NOMO-1 treated with dmso at 0.1 percent for 144 hours (cell line): Measurements from ENCODE around the gene LDAF1.
"Not testable (repeated sequence)": the region's sequence is repeated elsewhere in the genome, so short reads cannot be mapped to it uniquely, and the experiment has no call there.

Experiments
- DNase-seq: peaks from one replicate; lab custom pipeline; 2025; ENCODE audit not compliant: unreplicated experiment; lab: John Stamatoyannopoulos, UW

The LDAF1 gene

DNA sequence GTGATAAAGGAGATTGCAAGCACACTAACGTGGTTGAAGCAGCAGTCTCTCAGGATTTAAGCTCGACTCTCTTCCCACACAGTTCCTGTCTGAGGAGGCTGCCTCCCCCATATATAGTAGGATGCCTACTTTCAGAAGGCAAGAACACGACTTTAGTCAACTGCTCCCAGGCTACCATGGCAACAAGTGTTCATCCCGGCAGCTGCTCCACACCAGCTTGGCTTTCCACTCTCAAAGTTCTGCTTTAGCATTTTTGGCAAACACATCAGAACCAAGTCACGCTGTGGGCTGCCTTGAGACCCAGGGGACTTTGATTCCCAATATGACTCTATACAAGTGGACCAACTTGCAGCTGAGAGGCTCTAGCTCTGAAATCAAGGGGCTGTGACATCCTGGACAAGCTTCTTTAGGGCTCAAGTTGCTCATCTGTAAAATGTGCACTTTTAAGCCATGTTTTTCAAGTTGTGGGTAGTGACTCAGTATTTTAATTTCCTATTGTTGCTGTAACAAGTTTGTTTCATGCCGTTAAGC, 36.4 kb downstream of the LDAF1 start:
- no peak for DNase-seq

DNA sequence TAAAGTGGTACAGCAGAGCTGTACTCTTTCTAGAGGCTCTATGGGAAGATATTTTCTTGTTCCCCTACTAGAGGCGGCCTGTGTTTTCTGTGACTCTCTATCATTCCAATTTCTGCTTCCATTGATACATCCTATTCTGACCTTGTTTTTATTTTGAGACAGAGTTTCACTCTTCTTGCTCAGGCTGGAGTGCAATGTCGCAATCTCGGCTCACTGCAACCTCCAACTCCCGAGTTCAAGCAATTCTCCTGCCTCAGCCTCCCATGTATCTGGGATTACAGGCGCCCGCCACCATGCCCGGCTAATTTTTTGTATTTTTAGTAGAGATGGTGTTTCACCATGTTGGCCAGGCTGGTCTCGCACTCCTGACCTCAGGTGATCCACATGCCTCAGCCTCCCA, 36.9 kb downstream of the LDAF1 start:
- DNase-seq = not testable (repeated sequence)

DNA sequence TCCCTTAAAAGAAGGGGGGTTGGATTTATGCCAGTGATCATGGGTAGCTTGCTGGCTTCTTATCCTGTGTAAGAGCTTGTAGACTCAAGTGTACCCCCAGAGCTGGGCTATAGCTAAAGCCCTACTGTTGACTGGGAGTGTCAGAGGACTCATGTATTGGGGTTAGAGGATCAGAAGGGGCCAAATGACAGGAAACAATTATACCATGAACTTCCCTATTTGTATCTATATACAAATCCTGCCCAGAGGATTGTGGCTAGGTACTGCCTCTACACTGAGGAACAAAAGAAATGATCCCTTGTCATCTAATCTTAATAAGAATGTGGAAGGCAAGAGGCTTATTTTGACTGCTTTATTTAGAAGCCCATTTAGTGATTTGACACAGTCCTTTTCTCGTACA, 38.6 kb downstream of the LDAF1 start:
- peak; percentile 54 for DNase-seq

DNA sequence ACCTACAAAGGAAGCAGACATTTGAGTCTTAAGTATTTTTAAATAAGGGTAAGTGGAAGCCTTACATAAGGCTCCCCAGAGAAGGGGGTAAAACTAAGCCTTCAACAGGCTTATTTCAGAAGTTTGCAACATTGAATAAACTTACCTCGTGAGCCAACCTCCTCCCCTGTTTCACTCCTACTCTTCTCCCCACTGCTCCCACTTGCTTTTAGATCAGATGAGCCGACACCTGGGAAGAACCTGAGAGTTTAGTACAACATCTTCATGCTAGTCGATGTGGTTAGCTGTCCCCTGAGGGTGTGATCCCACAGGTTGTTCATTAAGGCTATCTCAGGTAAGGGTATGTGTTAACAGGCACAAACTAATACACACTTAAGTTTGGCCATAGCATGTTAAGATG, 39.1 kb downstream of the LDAF1 start:
- no peak for DNase-seq

DNA sequence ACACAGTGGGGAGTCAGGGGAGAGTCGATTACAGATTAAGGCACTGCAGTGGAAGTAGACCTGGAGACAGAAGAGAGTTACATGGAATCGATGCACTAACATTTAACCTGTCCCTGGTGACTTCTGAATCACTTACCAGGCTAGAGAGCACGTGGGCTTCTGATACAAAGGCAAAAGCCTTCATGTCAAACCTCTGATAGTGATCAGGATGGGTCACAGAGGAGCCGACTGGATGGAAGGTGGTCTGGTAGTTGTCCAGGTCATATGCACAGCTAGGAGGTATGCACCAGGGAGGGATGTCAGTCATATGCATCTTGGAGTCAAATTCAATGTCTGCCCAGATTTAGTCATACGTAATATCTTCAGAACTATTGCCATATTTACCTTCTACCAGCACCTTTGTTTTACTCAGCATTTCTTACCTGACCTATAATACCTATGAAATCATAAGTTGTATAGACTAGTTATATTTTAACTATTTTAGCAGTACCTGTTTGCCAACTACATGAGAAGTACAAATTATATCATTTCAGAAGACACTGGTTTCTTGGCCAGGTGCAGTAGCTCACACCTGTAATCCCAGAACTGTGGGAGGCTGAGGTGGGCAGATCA, 41.2 kb downstream of the LDAF1 start:
- no peak for DNase-seq

DNA sequence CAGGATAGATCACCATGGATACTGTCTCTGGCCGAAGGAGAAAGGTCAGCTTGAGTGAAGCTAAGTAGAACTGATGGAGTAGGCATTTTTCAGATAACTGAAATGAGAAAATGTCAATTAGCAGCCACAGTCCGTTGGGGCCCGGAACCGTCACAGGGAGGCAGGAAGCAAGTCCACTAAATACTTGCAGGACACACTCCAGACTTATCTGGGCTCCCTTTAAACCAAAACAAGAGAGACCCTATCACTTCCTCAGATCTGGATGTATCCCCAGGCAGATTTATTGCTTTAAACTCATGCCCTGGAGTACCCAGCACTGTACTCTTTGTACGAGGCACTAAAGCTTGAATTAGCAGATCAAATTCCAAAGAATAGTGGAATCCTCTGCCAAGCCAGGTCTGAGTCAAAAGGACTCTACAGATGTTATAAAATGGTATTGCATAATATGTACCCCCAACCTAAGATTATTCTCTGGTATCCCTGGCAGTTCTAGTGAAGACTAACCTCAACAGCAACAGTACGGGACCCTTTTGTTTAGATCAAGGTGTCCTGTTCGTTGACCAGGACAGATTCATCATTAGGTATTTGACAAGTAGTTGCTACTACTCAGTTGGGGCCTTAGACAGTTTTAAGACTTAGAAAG, 44.8 kb downstream of the LDAF1 start:
- no peak for DNase-seq

DNA sequence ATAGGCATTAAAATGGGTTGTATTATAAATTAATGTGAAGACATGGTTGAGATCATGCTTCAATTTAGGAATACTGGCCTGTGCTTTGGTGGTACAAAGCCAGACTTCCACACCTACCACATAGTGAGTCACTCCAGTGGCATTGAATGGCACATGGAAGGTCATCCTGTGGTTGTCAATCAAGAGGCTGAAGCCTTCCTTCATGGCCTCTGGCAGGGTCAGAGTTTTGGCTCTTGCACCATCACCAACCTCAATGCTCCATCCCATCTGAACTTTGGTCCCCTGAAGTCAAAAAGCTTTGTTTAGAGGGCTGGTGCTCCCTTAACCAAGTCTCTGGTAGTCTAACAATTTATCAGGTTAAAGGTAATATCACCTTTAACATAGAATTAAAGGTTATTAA, 46.8 kb downstream of the LDAF1 start:
- no peak for DNase-seq

DNA sequence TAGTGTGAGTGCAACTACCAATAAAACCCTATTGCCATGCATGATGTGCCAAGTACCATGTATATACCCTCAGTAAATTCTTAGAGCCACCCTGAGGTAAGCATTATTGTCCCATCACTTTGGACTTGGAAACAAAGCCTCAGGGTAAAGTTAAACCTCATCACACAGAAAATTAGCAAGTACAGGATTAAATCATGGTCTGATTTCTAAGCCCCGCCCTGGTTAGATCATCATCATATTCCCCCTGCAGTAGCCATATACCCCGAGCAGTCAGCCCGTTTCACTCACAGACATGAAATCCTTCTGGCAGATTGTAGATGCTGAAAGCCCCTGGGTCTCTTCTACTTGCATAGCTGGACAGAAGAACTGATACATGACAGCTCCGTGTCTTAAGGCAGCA, 48.1 kb downstream of the LDAF1 start:
- DNase-seq = no peak

DNA sequence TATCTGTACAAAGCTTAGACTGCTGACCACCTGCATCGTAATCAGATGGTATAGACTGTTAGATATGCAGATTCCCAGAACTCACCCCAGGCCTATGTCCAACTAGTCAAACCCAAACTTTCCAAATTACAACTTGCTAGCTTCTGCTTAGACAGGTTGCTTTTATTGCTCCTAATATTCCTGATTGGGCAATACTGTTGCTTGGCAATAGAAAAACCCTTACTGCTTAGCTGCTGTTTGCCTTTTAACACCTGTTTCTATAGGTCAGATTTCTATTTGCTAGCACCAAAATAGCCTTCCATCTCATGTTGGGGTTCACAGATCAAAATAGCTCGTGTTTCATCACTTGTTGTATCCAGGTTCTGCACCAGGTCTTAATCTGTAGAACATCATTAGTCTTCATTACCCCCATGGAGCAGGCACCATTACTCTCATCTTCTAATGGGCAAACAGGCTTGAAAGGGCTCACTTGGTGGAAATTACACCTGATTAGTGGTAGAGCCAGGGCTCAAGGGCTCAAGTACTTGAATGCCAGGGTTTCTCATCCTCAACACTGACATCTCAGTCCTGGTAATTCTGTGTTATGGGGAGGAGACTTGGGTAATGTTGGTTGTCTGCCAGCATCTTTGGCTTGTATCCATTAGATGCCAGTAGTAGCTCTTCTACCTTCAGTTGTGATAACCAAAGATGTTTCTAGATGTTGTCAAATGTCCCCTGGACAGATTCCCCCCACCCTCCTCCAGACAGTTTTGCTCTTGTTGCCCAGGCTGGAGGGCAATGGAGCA, 50.2 kb downstream of the LDAF1 start:
- DNase-seq = no peak

DNA sequence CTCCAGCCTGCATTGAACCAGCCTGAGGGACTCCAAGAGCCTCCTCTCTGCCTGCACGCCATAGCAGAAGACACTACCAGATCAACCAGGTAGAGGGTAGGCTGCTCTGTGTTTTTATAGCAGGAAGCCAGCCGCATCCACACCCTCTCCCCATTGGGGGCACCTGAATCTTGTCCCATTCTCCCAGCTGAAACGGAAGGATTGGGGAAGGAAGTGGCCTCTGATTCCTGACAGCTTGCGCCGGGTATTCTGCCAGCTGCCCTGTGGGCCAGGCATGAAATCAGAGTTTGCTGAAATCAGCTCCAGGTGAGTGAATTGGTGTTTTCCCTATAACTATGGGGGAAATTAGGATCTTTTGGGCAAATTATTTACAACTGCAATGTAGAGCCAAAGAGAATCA, 53.0 kb downstream of the LDAF1 start, which contains the start of gene ZP2:
Gene ZP2 (minus strand): TSS at position 89 of the 400 bp plus-strand sequence. CDS start 27 bp downstream, at position 62.
- DNase-seq = no peak

DNA sequence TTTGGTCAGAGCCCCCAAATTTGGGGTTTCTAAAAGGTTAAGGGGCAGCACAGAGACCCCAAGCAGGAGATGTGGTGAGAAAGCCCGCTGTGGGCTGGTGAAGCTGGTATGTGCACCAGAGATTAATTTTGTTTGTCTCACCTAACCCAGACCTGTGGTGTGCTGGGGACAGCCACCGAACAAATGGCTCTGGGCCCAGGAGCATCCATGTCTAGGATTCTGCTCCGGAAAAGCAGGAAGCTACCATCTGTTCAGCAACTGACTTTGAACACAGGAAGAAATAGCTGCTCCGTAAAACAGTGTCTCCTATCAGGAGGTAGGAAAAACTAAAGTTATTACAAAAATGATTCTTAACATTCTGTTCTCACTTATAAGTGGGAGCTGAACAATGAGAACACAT, 55.6 kb downstream of the LDAF1 start:
- DNase-seq = no peak

DNA sequence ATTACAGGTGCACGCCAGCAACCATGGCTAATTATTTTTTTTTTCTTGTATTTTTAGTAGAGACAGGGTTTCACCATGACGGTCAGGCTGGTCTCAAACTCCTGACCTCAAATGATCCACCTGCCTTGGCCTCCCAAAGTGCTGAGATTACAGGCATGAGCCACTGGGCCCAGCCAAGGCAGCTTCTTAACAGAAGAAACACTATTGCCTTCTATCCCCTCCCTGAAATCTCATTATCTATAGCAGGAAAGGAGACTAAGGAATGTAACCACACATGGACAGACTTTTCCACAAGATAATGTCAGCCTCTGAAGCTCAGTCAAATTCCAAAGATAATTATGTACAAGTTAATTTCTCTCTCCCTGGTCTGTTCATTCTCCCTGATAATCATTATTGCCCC, 58.6 kb downstream of the LDAF1 start:
- no peak for DNase-seq

DNA sequence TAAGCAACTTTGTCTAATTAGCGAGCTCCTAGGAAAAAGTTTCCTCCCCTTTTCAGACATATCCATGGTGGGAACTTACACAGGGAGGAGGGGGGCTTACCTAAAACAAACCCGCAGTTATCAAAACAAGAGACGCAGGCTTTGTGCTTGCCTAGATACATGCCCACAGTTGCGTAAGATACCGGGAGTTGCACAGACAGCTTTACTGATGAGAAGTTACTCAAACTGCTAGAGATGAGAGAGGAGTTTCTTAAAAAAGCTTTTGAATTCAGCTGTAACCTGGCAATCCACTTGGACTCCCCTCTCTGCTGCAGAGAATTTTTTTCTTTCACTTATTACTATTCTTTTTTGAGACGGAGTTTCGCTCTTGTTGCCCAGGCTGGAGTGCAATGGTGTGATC, 59.7 kb downstream of the LDAF1 start:
- DNase-seq = peak; percentile 2

DNA sequence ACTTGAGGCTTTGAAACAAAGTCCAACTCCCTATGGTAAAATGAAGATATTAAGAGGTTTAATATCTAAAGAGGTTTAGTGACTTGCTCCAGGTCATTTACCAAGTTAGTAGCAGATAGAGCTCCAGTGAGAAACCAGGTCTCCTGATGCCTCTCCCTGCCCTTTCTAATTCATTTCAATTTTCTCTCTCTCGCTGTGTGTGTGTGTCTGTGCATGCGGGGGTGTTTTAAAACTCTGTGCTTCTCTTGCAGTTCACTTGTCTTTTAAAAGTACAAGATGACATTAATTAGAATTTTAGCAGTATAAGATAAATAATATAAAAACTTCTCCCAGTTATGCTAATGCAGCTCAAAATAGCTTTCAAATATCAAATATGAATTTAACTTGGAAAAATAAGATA, 61.1 kb downstream of the LDAF1 start:
- DNase-seq = no peak

DNA sequence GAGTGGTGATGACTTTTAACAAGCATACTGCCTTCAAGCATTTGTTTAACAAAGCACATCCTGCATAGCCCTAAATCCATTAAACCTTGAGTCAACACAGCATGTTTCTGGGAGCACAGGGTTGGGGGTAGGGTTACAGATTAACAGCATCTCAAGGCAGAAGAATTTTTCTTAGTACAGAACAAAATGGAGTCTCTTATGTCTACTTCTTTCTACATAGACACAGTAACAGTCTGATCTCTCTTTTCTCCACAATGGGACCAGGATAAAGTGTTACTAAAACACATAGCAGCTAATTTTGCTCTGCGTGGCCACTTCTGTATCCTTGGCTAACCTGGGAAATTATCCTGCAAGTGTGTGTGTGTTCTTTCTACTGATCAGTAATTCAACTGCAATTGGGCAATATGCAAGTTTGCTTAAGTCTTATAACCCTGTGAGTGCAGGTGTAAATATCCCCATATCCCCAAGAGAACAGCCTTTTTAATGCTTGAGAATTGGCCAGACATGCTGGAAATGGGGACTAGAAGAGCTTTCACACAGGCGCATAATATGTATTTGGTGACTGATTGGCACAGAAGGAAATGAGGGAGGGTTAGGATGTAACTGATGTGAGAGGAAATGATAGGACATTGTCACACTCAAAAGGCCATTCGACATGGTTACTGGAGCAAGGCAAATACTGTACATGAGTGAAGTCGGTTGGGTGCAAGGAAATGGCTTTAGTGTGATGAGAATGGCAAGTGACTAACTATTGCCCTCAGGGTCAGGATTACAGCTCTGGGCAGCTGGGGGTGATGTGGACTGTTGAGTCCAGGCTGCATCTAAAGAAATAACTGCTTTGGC, 64.2 kb downstream of the LDAF1 start:
- DNase-seq = no peak

DNA sequence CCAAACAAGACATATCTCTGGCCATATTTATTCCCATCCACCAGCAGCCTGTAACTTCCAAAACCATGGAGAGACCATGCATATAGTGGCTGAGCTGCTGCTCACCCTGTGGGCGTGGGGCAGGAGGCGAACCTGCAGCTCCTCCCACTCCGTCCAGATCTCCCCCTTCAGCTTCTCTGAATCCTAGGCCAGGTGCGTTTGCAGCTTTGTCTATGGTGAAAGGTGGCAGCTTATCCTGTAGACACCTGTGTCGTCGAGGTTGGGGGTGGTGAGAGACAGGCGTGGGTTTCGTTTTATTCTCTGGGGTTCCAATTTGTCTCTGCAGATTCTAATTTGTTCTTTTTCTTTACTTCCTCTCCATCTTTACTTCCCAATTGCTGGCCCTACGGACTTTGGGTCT, 65.3 kb downstream of the LDAF1 start:
- DNase-seq = no peak

DNA sequence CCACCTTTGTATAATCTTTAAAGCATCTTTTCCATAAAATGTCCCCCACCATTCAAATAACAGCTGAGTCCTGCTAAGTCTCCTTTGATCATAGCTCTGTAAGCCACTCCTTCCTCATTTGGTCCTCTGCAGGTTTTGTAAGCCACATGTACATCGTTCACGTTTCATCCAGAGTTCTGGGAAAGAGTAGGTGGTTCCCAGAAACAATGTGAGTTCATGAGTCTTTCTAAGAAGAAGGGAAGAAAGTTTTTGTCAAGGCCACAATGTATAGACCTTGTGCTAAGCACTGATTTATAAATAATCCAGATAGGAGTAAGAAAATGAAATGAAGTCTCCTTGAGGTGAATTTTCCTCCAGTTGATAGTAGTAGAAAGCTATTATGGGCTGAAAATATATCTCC, 66.3 kb downstream of the LDAF1 start:
- no peak for DNase-seq

DNA sequence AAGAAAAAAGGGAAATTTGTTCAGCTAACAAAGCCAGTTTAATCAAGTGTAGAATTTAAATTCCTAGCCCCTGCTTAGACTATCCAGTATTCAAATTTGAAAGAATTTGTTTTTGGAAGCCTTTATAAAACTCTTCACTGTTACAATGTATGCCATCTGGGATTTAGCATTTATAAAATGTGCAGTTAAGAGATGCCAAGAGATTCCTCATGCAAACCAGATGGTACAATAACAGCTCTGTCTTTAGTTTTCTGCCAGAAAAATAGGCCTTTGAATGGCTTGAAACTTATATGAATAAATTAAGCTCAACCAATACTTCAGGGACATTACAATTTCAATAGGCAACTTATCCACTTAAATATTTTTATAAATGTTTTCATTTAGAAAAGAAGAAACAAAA, 68.3 kb downstream of the LDAF1 start:
- no peak for DNase-seq

DNA sequence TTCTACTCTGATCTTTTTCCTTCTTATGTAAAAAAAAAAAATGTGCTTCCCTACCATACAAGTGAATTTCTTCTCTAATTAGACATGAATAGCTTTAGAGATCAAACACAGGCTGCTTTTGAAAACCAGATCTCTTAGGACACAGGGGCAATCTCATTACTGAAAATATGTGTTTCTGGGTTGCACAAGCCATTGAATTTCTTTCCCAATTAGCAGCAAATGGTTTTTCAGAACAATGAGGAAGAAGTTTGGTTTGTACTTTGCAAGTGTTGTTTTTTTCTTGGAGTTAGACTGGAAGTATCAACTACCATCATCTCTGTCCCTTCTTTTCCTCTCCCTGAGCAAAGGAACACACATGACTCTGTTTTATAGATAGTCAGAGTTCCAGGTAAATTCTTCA, 69.4 kb downstream of the LDAF1 start:
- peak; percentile 24 for DNase-seq

DNA sequence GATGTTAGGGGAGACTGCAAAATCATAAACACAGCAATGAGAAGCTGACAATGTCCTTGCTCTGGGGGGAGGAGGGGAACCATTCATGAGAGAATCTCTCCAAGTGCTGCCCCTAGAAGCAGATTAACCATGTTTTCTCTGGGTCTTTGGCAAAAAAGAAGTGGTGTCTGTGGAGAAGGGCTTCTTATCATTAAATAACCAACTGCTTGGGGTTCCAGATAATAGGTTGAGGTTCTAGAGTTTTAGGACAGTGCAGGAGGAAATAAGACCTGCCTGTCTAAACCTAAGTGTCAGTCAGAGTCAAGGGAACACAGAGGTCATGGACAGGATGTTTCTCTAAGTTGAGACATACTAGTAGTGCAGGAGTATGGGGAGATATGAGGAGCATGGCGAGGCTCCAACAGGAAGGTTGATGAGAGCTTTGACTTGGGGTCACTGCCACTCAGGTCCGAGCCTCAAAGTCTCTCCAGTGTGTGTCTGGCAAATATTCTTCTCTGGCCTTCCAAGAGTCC, 69.9 kb downstream of the LDAF1 start:
- DNase-seq = no peak
